Mesothelial cell of epicardium (in vitro differentiated cells): Measurements from ENCODE around the gene ALKBH4. TPM values are rescaled to one million over a fixed set of nuclear protein-coding genes. Genes with fewer than 3 reads are reported as not detected.

ENCODE experiments used
- DNase-seq, 2 experiments: peaks; one replicate each; pipeline ENCODE4 v3.0.0; 2021; ENCODE audit warnings: low spot score in 2 of 2; ENCODE audit not compliant: unreplicated experiment in 2 of 2
- H3K27ac Mint-ChIP-seq: 2 replicates; pipeline ENCODE4 v1.8.0; 2021; ENCODE audit warnings: mixed read lengths
- H3K27me3 Mint-ChIP-seq: 2 replicates; pipeline ENCODE4 v1.8.0; 2021; ENCODE audit warnings: low read depth, mixed read lengths
- H3K36me3 Mint-ChIP-seq: 2 replicates; pipeline ENCODE4 v1.8.0; 2021; ENCODE audit warnings: mixed read lengths
- H3K4me1 Mint-ChIP-seq: 2 replicates; pipeline ENCODE4 v1.8.0; 2021; ENCODE audit warnings: mixed read lengths
- H3K4me3 Mint-ChIP-seq: 2 replicates; pipeline ENCODE4 v1.8.0; 2021; ENCODE audit warnings: mild to moderate bottlenecking, moderate library complexity, mixed read lengths
- H3K9me3 Mint-ChIP-seq: 2 replicates; pipeline ENCODE4 v1.8.0; 2021; ENCODE audit warnings: mixed read lengths
- total RNA-seq: library from RNA; stranded (reverse); gene quantifications from 3 replicates; pipeline ENCODE4 v1.2.1, GENCODE V29; 2021
- TF ChIP-seq, protein P1 (sequence below): fragments of 200-600 bp; sonication (generic); IDR thresholded peaks from one replicate; pipeline ENCODE4 v1.5.0; 2021; ENCODE audit warnings: antibody characterized with exemption; ENCODE audit not compliant: unreplicated experiment

The ALKBH4 gene
- total RNA-seq, 1 donor from 2014 or later, result 14.9 TPM

DNA sequence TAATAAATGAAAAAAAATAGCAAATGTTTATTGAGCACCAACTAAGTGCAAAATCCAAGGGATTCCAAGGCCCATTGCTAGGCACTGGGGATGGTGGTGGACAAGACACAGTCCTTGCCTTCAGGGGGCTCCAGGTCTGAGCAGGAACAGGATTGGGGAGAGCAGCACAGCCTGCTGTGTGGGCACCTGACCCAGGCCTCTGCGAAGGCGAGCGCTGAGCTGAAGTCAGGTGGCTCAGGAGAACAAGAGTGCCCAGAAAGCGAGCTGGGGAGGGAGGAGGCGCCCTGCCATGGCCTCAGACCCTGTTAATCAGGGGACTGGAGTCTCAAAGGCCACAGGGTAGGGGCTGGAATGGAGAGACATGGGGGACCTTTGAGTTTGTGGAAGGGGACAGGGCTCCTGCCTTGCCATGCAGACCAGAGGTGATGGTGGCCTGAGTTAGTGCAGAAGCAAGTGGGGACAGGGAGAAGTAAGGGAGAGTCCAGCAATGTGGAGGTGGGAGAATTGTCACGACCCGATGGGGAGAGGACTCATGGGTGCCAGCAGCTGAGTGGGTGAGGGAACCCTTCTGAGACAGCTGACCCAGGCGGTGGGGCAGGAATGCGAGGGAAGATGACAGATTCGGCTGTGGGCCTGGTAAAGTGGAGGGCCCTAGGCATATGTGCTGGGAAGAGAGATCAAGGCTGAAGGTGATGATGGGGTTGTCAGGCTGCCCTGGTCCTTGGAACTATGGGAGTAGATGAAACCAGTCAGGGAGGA, 35.3 kb downstream of the ALKBH4 start:
- TF ChIP-seq, protein P1, sequence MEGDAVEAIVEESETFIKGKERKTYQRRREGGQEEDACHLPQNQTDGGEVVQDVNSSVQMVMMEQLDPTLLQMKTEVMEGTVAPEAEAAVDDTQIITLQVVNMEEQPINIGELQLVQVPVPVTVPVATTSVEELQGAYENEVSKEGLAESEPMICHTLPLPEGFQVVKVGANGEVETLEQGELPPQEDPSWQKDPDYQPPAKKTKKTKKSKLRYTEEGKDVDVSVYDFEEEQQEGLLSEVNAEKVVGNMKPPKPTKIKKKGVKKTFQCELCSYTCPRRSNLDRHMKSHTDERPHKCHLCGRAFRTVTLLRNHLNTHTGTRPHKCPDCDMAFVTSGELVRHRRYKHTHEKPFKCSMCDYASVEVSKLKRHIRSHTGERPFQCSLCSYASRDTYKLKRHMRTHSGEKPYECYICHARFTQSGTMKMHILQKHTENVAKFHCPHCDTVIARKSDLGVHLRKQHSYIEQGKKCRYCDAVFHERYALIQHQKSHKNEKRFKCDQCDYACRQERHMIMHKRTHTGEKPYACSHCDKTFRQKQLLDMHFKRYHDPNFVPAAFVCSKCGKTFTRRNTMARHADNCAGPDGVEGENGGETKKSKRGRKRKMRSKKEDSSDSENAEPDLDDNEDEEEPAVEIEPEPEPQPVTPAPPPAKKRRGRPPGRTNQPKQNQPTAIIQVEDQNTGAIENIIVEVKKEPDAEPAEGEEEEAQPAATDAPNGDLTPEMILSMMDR, result no peak
- H3K27ac Mint-ChIP-seq, result peak overlapping the region; percentile 26
- peaks cover 20% of the 10 kb centered on the region for H3K36me3 Mint-ChIP-seq
- no peaks in the 10 kb centered on the region for H3K27me3 Mint-ChIP-seq
- DNase-seq, result no peak
- no peak overlapping the region for H3K4me3 Mint-ChIP-seq
- no peaks in the 10 kb centered on the region for H3K9me3 Mint-ChIP-seq
- peaks cover 17% of the 10 kb centered on the region for H3K4me1 Mint-ChIP-seq

DNA sequence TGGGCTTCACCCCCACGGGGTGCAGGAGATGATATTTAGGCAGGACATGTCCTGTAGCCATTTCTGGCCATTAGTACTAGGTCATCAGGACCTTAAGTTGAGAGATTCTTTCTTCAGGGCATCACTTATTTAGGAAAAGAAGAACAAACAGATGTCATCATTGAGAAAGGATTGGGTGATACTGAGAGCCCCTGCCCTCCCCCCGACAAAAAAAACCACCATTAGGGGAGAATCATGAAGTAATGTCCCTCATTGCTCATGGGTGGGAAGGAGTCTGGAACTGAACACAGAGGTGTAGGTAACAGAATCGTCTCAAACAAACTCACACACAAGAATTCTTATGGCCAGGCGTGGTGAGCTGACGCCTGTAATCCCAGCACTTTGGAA, 37.7 kb downstream of the ALKBH4 start:
- TF ChIP-seq, protein P1, result no peak
- Mint-ChIP-seq H3K9me3 (no peaks in the 10 kb centered on the region), H3K27me3 (no peaks in the 10 kb centered on the region), H3K4me3 (no peak overlapping the region), H3K27ac (no peak overlapping the region), H3K36me3 (peaks cover 24% of the 10 kb centered on the region), H3K4me1 (peaks cover 7% of the 10 kb centered on the region)
- DNase-seq, result no peak

DNA sequence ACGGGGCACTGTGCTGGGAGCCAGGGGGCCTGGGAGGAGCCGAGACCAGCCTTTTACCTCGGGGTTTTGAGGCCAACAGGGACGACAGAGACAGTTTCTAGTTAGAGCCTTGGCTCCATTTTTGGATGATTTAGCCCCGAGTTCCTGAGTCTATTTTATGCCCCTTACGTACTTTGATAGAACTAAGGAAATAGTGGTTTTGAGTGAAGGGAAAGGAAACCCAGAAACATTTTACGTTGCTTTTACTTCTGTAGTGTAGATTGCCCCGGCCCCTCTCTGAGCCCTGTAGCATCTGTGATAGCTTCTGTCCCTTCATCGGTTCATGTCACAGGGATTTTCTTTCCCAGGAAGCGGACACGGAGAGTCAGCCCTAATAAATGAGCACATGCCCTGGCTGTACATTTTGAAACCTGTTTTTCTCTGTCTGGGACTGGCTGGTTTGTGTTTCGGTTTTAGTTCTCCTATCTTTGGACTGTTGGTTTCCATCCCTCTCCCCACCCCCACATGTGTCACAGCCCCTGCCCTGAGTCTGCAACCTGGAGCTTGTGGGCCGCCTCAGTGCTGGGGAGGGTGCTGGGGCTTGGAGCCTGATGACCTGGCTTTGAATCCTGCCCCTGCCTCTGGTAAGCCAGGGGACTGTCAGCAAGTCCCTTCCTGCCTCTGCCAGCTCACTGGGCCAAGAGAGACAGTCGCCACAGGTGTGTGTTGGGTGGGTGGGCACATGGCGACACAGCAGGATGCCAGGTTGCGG, 38.2 kb downstream of the ALKBH4 start:
- Mint-ChIP-seq H3K4me1 (peaks cover 2% of the 10 kb centered on the region), H3K27me3 (no peaks in the 10 kb centered on the region), H3K36me3 (peaks cover 26% of the 10 kb centered on the region), H3K9me3 (no peaks in the 10 kb centered on the region), H3K27ac (no peak overlapping the region), H3K4me3 (no peak overlapping the region)
- DNase-seq, result no peak
- TF ChIP-seq, protein P1, result no peak

DNA sequence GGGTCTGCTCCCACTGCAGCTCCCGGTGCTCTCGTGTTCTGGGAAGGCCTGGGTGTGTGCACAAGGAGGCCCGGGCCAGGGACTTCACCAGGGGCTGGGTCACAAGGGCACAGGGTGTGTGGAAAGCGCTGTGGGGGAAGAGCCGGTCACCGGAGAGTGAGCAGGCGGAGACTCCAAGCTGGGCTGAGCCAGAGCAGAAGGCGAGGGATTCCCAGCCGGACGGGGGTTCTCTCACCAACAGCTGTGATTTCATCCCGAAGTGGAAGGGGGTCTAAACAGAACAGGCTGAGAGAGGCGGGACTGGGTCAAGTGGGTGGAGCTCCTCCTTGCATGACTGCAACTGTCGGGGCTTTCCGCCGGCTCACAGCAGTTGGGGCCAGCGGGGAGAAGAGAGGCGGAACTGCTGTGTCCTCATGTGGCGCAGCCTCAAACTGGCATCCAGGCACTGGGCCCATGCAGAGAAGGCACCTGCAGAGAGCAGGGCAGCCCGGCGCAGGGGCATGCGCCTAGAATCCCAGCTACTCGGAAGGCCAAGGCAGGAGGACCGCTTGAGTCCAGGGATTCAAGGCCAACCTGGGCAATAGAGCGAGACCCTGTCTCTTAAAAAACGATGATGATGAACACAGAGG, 38.9 kb downstream of the ALKBH4 start:
- H3K36me3 Mint-ChIP-seq, result peaks cover 30% of the 10 kb centered on the region
- peaks cover under 1% of the 10 kb centered on the region for H3K4me1 Mint-ChIP-seq
- no peaks in the 10 kb centered on the region for H3K27me3 Mint-ChIP-seq
- H3K9me3 Mint-ChIP-seq, result no peaks in the 10 kb centered on the region
- no peak for DNase-seq
- no peak overlapping the region for H3K27ac Mint-ChIP-seq
- TF ChIP-seq, protein P1, result no peak
- no peak overlapping the region for H3K4me3 Mint-ChIP-seq

DNA sequence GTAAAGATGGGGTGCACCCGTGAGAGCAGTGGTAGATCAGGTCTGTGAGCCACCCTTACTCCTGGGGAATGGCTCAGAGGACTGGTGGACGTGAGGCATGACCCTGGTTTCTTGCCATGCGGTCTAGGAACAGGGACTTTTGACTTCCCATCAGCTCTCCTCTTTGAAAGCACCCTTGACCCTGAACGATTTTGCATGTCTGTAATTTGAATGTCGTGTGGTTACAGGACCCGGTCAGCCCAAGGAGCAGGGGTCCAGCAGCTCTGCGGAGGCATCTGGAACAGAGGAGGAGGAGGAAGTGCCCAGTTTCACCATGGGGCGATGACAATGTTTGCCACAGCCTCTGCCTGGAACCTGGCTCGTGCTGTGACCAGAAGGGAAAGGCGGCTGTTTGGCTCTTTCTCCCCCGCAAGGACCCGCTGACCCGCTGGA, 39.9 kb downstream of the ALKBH4 start:
- Mint-ChIP-seq H3K9me3 (no peaks in the 10 kb centered on the region), H3K4me1 (no peaks in the 10 kb centered on the region), H3K4me3 (no peak overlapping the region), H3K27ac (no peak overlapping the region), H3K27me3 (no peaks in the 10 kb centered on the region), H3K36me3 (peaks cover 34% of the 10 kb centered on the region)
- no peak for DNase-seq
- TF ChIP-seq, protein P1, result no peak
